LNCaP clone FGC (cell line): ENCODE measurements around the gene SORBS1.

Experiments
- DNase-seq: peaks from one replicate; pipeline ENCODE4 v3.0.0-alpha.2; 2011; ENCODE audit warnings: low read depth
- H3K4me3 ChIP-seq: 2 replicates; pipeline ENCODE4 v1.5.1; 2011; ENCODE audit warnings: mild to moderate bottlenecking, low read depth, low read length, control low read depth
- TF ChIP-seq, protein P1 (sequence below): IDR thresholded peaks from 2 replicates; pipeline ENCODE4 v1.5.1; 2012; ENCODE audit warnings: mild to moderate bottlenecking; ENCODE audit not compliant: control insufficient read depth, insufficient read depth; ENCODE audit errors: extremely low read depth

SORBS1 gene

DNA sequence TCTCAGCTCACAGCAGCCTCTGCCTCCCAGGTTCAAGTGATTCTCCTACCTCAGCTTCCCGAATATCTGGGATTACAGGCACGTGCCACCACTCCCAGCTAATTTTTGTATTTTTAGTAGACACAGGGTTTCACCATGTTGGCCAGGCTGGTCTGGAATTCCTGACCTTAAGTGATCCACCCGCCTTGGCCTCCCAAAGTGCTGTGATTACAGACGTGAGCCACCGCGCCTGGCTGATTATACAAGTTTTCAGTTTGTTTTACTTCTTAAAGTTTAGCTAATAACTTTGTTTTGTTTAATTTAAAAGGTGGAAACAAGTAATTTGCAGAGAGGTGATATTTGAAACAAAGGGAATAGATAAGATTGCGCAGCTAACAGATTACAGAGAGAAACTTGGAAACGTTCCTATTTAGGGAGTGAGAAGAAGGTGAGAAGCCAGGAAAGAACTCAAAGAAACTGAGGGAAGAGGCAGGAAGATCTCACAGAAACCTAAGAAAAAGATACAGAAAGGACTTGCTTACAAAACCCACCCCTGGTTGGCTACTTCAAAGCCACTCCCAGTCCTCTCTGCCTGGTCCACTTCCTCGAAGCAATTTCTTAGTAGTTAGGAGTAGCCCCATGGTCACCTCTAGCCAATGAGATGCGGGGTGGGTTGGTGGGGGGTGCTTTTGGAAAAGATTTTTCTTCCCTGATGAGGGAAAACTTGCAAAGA, 255.4 kb downstream of the SORBS1 start:
- DNase-seq: no peak
- TF ChIP-seq, protein P1, sequence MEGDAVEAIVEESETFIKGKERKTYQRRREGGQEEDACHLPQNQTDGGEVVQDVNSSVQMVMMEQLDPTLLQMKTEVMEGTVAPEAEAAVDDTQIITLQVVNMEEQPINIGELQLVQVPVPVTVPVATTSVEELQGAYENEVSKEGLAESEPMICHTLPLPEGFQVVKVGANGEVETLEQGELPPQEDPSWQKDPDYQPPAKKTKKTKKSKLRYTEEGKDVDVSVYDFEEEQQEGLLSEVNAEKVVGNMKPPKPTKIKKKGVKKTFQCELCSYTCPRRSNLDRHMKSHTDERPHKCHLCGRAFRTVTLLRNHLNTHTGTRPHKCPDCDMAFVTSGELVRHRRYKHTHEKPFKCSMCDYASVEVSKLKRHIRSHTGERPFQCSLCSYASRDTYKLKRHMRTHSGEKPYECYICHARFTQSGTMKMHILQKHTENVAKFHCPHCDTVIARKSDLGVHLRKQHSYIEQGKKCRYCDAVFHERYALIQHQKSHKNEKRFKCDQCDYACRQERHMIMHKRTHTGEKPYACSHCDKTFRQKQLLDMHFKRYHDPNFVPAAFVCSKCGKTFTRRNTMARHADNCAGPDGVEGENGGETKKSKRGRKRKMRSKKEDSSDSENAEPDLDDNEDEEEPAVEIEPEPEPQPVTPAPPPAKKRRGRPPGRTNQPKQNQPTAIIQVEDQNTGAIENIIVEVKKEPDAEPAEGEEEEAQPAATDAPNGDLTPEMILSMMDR: no peak
- no peak overlapping the region for H3K4me3 ChIP-seq

DNA sequence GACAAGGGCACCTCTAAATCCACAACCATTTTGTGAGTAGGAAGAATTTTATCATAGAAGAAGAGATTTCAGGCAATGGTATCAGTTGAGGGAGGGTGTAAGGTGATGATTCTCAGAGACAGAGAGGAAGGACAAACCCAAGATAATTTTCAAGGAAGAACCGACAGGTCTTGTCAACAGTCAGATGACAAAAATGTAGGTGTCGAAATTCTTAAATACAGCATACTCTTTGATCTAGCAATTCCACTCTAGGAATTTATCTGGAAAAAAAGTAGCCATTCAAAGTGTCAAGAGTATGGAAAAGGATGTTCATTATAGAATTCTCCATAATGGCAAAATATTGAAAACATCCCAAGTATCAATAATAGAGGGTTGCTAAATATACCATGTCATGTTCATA, 256.2 kb downstream of the SORBS1 start:
- DNase-seq: no peak
- no peak overlapping the region for H3K4me3 ChIP-seq
- TF ChIP-seq, protein P1: no peak

DNA sequence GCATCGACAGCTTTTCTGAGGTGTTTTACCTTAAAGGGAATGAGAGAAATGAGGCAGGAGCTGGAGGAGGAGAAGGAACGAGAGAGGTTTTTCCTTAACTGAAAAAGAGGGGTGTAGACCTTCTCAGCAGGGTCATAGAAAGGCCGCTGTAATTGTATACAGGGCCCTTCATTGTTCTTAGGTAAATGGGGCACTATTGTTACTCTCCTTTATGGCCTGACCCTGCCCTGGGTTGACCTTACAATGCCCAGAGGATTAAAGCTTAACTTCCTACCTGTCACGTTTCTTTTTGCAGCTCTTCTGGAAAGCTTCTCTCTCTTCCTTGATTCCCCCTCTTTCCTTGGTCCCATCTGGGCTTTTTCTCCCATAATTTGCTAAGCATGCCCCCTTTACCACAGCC, 256.7 kb downstream of the SORBS1 start:
- TF ChIP-seq, protein P1: no peak
- no peak overlapping the region for H3K4me3 ChIP-seq
- DNase-seq: no peak

DNA sequence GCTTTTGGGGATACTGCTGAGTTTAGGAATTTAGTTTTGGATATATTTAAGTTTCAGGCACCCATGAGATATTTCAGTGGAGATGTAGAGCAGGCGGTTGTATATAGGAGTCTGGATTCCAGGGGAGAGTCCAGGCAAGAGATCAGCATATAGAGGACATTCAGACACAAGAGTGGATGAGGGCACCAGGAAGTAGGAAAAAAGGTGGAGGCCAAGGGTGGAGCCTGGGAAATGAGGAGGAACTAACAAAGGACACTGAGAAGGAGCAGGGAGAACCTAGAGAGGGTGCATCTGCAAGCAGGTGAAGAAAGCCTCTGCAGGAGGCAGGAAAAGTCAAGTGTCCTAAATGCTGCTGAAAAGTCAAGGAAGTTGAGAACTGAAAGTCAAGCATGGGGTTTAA, 257.2 kb downstream of the SORBS1 start:
- TF ChIP-seq, protein P1: no peak
- no peak for DNase-seq
- no peak overlapping the region for H3K4me3 ChIP-seq

DNA sequence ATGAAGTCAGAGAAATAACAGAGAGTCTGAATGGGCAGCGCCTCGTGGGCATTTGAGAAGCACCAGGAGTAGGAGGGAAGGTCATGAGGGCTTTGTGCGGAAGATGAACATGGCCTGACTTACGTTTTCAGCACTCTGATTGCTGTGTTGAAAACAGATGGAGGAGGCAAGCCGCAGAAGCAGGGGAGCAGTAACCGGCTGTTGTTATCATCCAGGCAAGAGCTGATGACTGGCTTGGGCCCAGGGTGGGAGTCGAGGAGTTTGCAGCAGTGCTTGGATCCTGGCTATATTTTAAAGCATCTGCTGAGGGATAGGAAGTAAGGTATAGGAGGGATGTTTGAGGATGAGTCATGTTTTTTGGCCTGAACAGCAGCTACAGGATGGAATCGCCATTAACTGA, 257.6 kb downstream of the SORBS1 start:
- H3K4me3 ChIP-seq: no peak overlapping the region
- no peak for DNase-seq
- TF ChIP-seq, protein P1: no peak

DNA sequence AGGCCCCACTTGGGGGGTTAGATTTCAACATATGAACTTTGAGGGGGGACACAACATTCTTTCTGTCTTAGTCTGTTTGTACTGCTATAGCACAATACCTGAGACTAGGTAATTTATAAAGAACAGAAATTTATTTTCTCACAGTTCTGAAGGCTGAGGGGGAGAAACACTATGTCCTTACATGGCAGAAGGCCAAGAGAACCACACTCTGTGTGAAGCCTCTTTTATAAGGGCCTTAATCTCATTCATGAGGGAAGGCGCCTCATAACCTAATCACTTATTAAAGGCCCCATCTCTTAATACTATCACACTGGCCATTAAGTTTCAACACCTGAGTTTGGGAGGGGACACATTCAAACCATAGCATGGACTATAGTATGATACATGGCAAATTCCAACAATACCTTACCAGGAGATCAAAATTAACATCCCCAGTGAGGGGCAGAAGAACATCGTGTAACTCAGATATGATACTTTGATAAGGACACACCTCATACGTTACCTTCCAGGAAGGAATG, 261.1 kb downstream of the SORBS1 start:
- no peak for DNase-seq
- no peak overlapping the region for H3K4me3 ChIP-seq
- TF ChIP-seq, protein P1: no peak

DNA sequence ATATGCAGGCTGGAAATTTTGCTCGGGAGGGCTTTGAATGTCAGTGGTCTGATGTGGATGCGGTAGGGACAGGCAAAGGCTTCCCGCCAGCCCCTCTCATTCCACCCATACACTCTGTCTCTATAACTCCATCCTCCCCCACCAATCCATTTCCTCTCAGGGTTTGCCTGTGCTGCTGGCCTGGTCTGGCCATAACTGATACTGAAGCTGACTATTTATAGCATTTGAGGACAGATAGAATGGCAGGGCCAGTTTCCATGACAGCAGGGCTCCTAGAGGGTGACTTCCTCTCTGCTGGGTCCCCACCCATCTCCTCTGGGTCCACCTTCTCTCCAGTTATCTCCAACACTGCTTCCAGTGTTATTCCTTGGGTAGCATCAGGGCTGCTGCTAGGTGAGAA, 263.8 kb downstream of the SORBS1 start:
- no peak overlapping the region for H3K4me3 ChIP-seq
- TF ChIP-seq, protein P1: no peak
- DNase-seq: no peak
